ENCODE results near the gene ATP8A2. TPM values are rescaled to one million over a fixed set of nuclear protein-coding genes. Genes with fewer than 3 reads are reported as not detected.

The ATP8A2 gene
- total RNA-seq, 1 experiment from 2014 or later: not detected

- POLR2A ChIA-PET: no interaction called here
- intact Hi-C loops (cut with micrococcal nuclease; ENCODE audit: unreplicated experiment): no loop called here
- BruUV-seq (replicated peaks): no TSS peak
- ATAC-seq (no peak), DNase-seq (ENCODE audit: low read depth, low spot score) (no peak)
- CTCF ChIA-PET: no interaction called here
- Histone ChIP-seq H3K27me3 (ENCODE audit: control insufficient read depth, insufficient read depth, low read length) (no peaks in the 10 kb centered on the region), H3K36me3 (ENCODE audit: control insufficient read depth, insufficient read depth, low read length) (no peaks in the 10 kb centered on the region), H3K4me3 (ENCODE audit: low read depth in 2 of 2, low read length in 2 of 2) (no peak overlapping the region), H3K27ac (ENCODE audit: low read length) (no peak overlapping the region), H3K4me1 (ENCODE audit: control insufficient read depth, insufficient read depth, low read length) (no peaks in the 10 kb centered on the region), H3K9me3 (ENCODE audit: control insufficient read depth, insufficient read depth, low read depth, low read length) (no peaks in the 10 kb centered on the region)
- no peak for TF ChIP-seq SIN3A (IDR thresholded peaks at IDR 0.05; ENCODE audit: borderline replicate concordance, insufficient read depth, low read depth, low read length)
- TF ChIP-seq, protein P1, sequence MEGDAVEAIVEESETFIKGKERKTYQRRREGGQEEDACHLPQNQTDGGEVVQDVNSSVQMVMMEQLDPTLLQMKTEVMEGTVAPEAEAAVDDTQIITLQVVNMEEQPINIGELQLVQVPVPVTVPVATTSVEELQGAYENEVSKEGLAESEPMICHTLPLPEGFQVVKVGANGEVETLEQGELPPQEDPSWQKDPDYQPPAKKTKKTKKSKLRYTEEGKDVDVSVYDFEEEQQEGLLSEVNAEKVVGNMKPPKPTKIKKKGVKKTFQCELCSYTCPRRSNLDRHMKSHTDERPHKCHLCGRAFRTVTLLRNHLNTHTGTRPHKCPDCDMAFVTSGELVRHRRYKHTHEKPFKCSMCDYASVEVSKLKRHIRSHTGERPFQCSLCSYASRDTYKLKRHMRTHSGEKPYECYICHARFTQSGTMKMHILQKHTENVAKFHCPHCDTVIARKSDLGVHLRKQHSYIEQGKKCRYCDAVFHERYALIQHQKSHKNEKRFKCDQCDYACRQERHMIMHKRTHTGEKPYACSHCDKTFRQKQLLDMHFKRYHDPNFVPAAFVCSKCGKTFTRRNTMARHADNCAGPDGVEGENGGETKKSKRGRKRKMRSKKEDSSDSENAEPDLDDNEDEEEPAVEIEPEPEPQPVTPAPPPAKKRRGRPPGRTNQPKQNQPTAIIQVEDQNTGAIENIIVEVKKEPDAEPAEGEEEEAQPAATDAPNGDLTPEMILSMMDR (IDR thresholded peaks at IDR 0.05): no peak
- TF ChIP-seq, protein P2, sequence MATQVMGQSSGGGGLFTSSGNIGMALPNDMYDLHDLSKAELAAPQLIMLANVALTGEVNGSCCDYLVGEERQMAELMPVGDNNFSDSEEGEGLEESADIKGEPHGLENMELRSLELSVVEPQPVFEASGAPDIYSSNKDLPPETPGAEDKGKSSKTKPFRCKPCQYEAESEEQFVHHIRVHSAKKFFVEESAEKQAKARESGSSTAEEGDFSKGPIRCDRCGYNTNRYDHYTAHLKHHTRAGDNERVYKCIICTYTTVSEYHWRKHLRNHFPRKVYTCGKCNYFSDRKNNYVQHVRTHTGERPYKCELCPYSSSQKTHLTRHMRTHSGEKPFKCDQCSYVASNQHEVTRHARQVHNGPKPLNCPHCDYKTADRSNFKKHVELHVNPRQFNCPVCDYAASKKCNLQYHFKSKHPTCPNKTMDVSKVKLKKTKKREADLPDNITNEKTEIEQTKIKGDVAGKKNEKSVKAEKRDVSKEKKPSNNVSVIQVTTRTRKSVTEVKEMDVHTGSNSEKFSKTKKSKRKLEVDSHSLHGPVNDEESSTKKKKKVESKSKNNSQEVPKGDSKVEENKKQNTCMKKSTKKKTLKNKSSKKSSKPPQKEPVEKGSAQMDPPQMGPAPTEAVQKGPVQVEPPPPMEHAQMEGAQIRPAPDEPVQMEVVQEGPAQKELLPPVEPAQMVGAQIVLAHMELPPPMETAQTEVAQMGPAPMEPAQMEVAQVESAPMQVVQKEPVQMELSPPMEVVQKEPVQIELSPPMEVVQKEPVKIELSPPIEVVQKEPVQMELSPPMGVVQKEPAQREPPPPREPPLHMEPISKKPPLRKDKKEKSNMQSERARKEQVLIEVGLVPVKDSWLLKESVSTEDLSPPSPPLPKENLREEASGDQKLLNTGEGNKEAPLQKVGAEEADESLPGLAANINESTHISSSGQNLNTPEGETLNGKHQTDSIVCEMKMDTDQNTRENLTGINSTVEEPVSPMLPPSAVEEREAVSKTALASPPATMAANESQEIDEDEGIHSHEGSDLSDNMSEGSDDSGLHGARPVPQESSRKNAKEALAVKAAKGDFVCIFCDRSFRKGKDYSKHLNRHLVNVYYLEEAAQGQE (IDR thresholded peaks at IDR 0.05; ENCODE audit: insufficient read depth in 1 of 2, low read depth in 2 of 2, low read length in 1 of 2): no peak
- TF ChIP-seq TCF7L2 (IDR thresholded peaks at IDR 0.05; ENCODE audit: low read depth, low read length): no peak
- no peak for TF ChIP-seq POLR2AphosphoS5 (IDR thresholded peaks at IDR 0.05; ENCODE audit: low read depth, low read length)
- in situ Hi-C loops (cut with HindIII; ENCODE audit: low pct_unique_long_range_greater_than_20kb, low sequenced_read_pairs): no loop called here
Measured at GRCh38 chr13:25632166-25632888, 260.6 kb downstream of the ATP8A2 start.

DNA sequence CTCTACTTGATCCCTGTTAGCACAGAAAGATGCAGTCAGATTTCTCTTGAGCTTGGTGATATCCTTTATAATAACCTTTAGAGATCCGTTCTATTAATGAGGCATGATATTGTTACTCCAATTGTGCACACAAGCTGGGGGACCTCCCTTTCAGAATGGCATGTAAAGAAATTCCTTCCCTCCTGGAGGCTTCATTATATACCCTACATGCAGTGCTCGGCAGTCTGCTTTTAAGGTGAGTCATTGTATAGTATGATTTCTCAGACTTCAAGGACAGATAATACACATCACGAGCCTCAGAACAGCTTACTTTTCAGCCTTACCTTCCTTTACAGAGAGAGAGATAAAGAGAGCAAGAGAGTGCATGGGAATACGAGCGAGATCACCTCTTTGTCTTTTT is 261.3 kb downstream of the ATP8A2 start:
- Histone ChIP-seq H3K4me1 (ENCODE audit: control insufficient read depth, insufficient read depth, low read length) (no peaks in the 10 kb centered on the region), H3K27me3 (ENCODE audit: control insufficient read depth, insufficient read depth, low read length) (no peaks in the 10 kb centered on the region), H3K9me3 (ENCODE audit: control insufficient read depth, insufficient read depth, low read depth, low read length) (no peaks in the 10 kb centered on the region), H3K36me3 (ENCODE audit: control insufficient read depth, insufficient read depth, low read length) (no peaks in the 10 kb centered on the region), H3K27ac (ENCODE audit: low read length) (no peak overlapping the region), H3K4me3 (ENCODE audit: low read depth in 2 of 2, low read length in 2 of 2) (no peak overlapping the region)
- DNase-seq (ENCODE audit: low read depth, low spot score) (no peak), ATAC-seq (no peak)
- intact Hi-C loops (cut with micrococcal nuclease; ENCODE audit: unreplicated experiment): no loop called here
- no TSS peak for BruUV-seq (replicated peaks)
- TF ChIP-seq, protein P2 (IDR thresholded peaks at IDR 0.05; ENCODE audit: insufficient read depth in 1 of 2, low read depth in 2 of 2, low read length in 1 of 2): no peak
- no peak for TF ChIP-seq TCF7L2 (IDR thresholded peaks at IDR 0.05; ENCODE audit: low read depth, low read length)
- TF ChIP-seq, protein P1 (IDR thresholded peaks at IDR 0.05): no peak
- POLR2A ChIA-PET: no interaction called here
- CTCF ChIA-PET: no interaction called here
- in situ Hi-C loops (cut with HindIII; ENCODE audit: low pct_unique_long_range_greater_than_20kb, low sequenced_read_pairs): no loop called here

Measured in Panc1 (cell line).